IMR-90 (cell line): ENCODE measurements around the gene ZMYM1. TPM values are rescaled to one million over a fixed set of nuclear protein-coding genes. Genes with fewer than 3 reads are reported as not detected.
"Not testable (repeated sequence)": the region's sequence is repeated elsewhere in the genome, so short reads cannot be mapped to it uniquely, and the experiment has no call there.

ENCODE experiments used
- ATAC-seq: fragments of 200-7000 bp; cut with Tn5 transposase; 2 replicates; pipeline ENCODE4 v1.9.1; 2020; ENCODE audit warnings: low read depth, mild to moderate bottlenecking, moderate library complexity
- BruUV-seq: library from RNA; stranded (reverse); fragments of 400-500 nt; replicated peaks from 2 replicates; lab custom pipeline; 2021; lab: Mats Ljungman, UMichigan
- CTCF ChIA-PET: fragments of 300-600 bp; formaldehyde crosslinking; extraction: SDS; loops from one replicate; lab custom pipeline; 2021; ENCODE audit warnings: antibody characterized with exemption; lab: Yijun Ruan, JAX
- POLR2A ChIA-PET: fragments of 300-600 bp; sonication (Branson Sonifier 250); formaldehyde crosslinking; loops from one replicate; lab custom pipeline; 2022; ENCODE audit warnings: antibody characterized with exemption; ENCODE audit not compliant: unreplicated experiment; lab: Charles Lee
- DNase-seq: peaks from one replicate; pipeline ENCODE4 v3.0.0; 2013
- H2AFZ ChIP-seq: replicated peaks from 2 replicates; pipeline ENCODE3; 2013; ENCODE audit warnings: low read length, mild to moderate bottlenecking; ENCODE audit not compliant: poor library complexity
- H2AK5ac ChIP-seq: 2 replicates; pipeline ENCODE4 v1.6.1; 2013; ENCODE audit warnings: low read depth, low read length, inconsistent platforms
- H2AK9ac ChIP-seq: replicated peaks from 2 replicates; pipeline ENCODE3; 2013; ENCODE audit warnings: mild to moderate bottlenecking, low read depth, low read length, moderate library complexity; ENCODE audit not compliant: poor library complexity
- H2BK120ac ChIP-seq: 2 replicates; pipeline ENCODE4 v1.6.1; 2013; ENCODE audit warnings: low read depth, low read length, inconsistent platforms
- H2BK15ac ChIP-seq: 3 replicates; pipeline ENCODE4 v1.6.1; 2013; ENCODE audit warnings: low read depth, low read length, inconsistent platforms
- H2BK20ac ChIP-seq: 2 replicates; pipeline ENCODE4 v1.6.1; 2013; ENCODE audit warnings: low read depth, mild to moderate bottlenecking, inconsistent platforms, low read length, moderate library complexity
- H2BK5ac ChIP-seq: 2 replicates; pipeline ENCODE4 v1.6.1; 2013; ENCODE audit warnings: mild to moderate bottlenecking, low read depth, low read length, inconsistent platforms; ENCODE audit not compliant: poor library complexity, severe bottlenecking
- H3K14ac ChIP-seq: replicated peaks from 2 replicates; pipeline ENCODE4 v1.6.1; 2013; ENCODE audit warnings: low read depth, low read length, inconsistent platforms
- H3K18ac ChIP-seq: 2 replicates; pipeline ENCODE4 v1.6.1; 2013; ENCODE audit warnings: low read depth, low read length, control low read depth
- H3K23ac ChIP-seq: 2 replicates; pipeline ENCODE4 v1.6.1; 2013; ENCODE audit warnings: low read depth, low read length, inconsistent platforms
- H3K27ac ChIP-seq: 2 replicates; pipeline ENCODE4 v1.5.1; 2013; ENCODE audit warnings: mild to moderate bottlenecking, control low read depth, low read length; ENCODE audit not compliant: insufficient read depth
- H3K27me3 ChIP-seq: 2 replicates; pipeline ENCODE4 v1.6.1; 2013; ENCODE audit warnings: low read length; ENCODE audit not compliant: control insufficient read depth, insufficient read depth
- H3K36me3 ChIP-seq: 2 replicates; pipeline ENCODE4 v1.6.1; 2013; ENCODE audit warnings: low read length, mixed read lengths; ENCODE audit not compliant: control insufficient read depth, insufficient read depth
- H3K4ac ChIP-seq: 2 replicates; pipeline ENCODE4 v1.6.1; 2013; ENCODE audit warnings: low read depth, low read length, inconsistent platforms
- H3K4me1 ChIP-seq: 2 replicates; pipeline ENCODE4 v1.6.1; 2013; ENCODE audit warnings: low read length, mixed read lengths; ENCODE audit not compliant: control insufficient read depth, insufficient read depth
- H3K4me2 ChIP-seq: 2 replicates; pipeline ENCODE4 v1.6.1; 2013; ENCODE audit warnings: low read depth, mild to moderate bottlenecking, control low read depth, low read length, moderate library complexity
- H3K4me3 ChIP-seq: 2 replicates; pipeline ENCODE4 v1.5.1; 2013; ENCODE audit warnings: low read depth, mild to moderate bottlenecking, control low read depth, low read length, moderate library complexity; ENCODE audit not compliant: insufficient read depth
- H3K56ac ChIP-seq: 2 replicates; pipeline ENCODE4 v1.6.1; 2013; ENCODE audit warnings: low read length, inconsistent platforms; ENCODE audit not compliant: insufficient read depth; ENCODE audit errors: extremely low read depth
- H3K79me1 ChIP-seq, 2 experiments: 2 replicates each; pipeline ENCODE4 v1.6.1; 2013; ENCODE audit warnings: low read length in 2 of 2, inconsistent platforms in 1 of 2, low read depth in 1 of 2
- H3K9ac ChIP-seq: 2 replicates; pipeline ENCODE4 v1.6.1; 2013; ENCODE audit warnings: low read depth, low read length, control low read depth
- H3K9me1 ChIP-seq: 2 replicates; pipeline ENCODE4 v1.6.1; 2013; ENCODE audit warnings: low read length, inconsistent platforms; ENCODE audit not compliant: insufficient read depth
- H3K9me3 ChIP-seq: 2 replicates; pipeline ENCODE4 v1.6.1; 2013; ENCODE audit warnings: low read length; ENCODE audit not compliant: control insufficient read depth, insufficient read depth
- H4K20me1 ChIP-seq: 2 replicates; pipeline ENCODE4 v1.6.1; 2013; ENCODE audit warnings: low read length, inconsistent platforms; ENCODE audit not compliant: insufficient read depth
- H4K5ac ChIP-seq: 2 replicates; pipeline ENCODE4 v1.6.1; 2013; ENCODE audit warnings: mild to moderate bottlenecking, low read depth, low read length, control low read depth
- H4K8ac ChIP-seq, 2 experiments: 2 replicates each; pipeline ENCODE4 v1.6.1; 2013; ENCODE audit warnings: low read depth in 2 of 2, low read length in 2 of 2, control low read depth in 1 of 2, inconsistent platforms in 1 of 2
- H4K91ac ChIP-seq: 2 replicates; pipeline ENCODE4 v1.6.1; 2013; ENCODE audit warnings: low read depth, low read length, inconsistent platforms; ENCODE audit not compliant: insufficient read depth
- CHD1 ChIP-seq: IDR thresholded peaks from 2 replicates; pipeline ENCODE4 v1.6.1; 2012; ENCODE audit warnings: low read depth, low read length, improper control_type of control experiment
- FOS ChIP-seq: fragments of 150-350 bp; IDR thresholded peaks from 2 replicates; pipeline ENCODE4 v1.6.1; 2016; ENCODE audit warnings: low read depth, low read length
- MAFK ChIP-seq: IDR thresholded peaks from 2 replicates; pipeline ENCODE4 v1.6.1; 2012; ENCODE audit warnings: low read depth, low read length, improper control_type of control experiment
- MAZ ChIP-seq: IDR thresholded peaks from 2 replicates; pipeline ENCODE4 v1.6.1; 2012; ENCODE audit warnings: low read depth, mild to moderate bottlenecking, low read length, improper control_type of control experiment, moderate library complexity, borderline replicate concordance
- NFE2L2 ChIP-seq: fragments of 150-350 bp; IDR thresholded peaks from 2 replicates; pipeline ENCODE4 v1.6.1; 2016; ENCODE audit warnings: low read depth, mild to moderate bottlenecking, low read length
- POLR2A ChIP-seq: IDR thresholded peaks from 2 replicates; pipeline ENCODE4 v1.6.1; 2012; ENCODE audit warnings: mild to moderate bottlenecking, low read depth, low read length
- SMC3 ChIP-seq: fragments of 150-350 bp; IDR thresholded peaks from 2 replicates; pipeline ENCODE4 v1.6.1; 2016; ENCODE audit warnings: low read depth, mild to moderate bottlenecking, antibody characterized with exemption, low read length, moderate library complexity
- WGBS, 2 experiments: methylation state at CpG; one replicate each; pipeline versions ENCODE4 v1.1.5 to v1.1.7; 2013; ENCODE audit warnings: missing lambda C conversion rate in 2 of 2; ENCODE audit not compliant: insufficient read length in 1 of 2; ENCODE audit errors: extremely low coverage in 2 of 2; 5-methylcytosine and 5-hydroxymethylcytosine counted together
- dilution Hi-C: fragments of 300-500 bp; cut with HindIII; formaldehyde crosslinking; loops from one replicate; pipeline ENCODE4 v1.14.3; 2018; ENCODE audit warnings: low sequenced_read_pairs; ENCODE audit not compliant: unreplicated experiment
- in situ Hi-C: fragments of 300-500 bp; cut with MboI; formaldehyde crosslinking; loops from 3 replicates; pipeline ENCODE4 v1.14.3; 2019; ENCODE audit warnings: low sequenced_read_pairs, inconsistent platforms, mixed read lengths
- intact Hi-C: fragments of 100-400 bp; cut with micrococcal nuclease; formaldehyde crosslinking; loops from 2 replicates; pipeline ENCODE4 v1.10.0; 2022
- polyA plus RNA-seq, 3 experiments: library from polyadenylated mRNA; depleted of rRNA; stranded (reverse); fragments of >200 nt; gene quantifications; 2 replicates each; pipeline ENCODE4 v1.2.3, GENCODE V29; 2012; ENCODE audit warnings: low replicate concordance in 1 of 3
- total RNA-seq: library from RNA; depleted of rRNA; stranded (reverse); fragments of >200 nt; gene quantifications from 2 replicates; pipeline ENCODE4 v1.2.3, GENCODE V29; 2012

The ZMYM1 gene
- total and polyA plus RNA-seq, 2 of the 4 experiments (the other 2 are of a cell fraction), result 7.2 to 33.9 TPM

DNA sequence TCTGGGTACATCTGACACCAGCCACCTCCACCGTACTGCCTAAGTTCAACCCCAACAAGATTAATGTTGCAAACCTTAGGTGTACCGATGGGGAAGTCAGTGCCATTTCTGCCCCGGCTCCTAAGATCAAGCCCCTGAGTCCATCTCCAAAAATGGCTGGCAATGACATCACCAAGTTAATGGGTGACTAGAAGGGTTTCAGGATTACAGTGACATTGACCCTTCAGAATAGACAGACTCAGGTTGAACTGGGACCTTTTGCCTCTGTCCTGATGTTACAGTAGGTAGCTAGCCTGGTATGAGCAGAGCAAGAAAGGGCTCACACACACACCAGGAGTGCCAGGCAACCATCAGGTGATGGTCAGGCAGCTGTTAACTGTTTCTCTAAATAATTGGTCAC, 25.8 kb upstream of the ZMYM1 start:
- Histone ChIP-seq H4K20me1 (no peaks in the 10 kb centered on the region), H3K79me1 (no peaks in the 10 kb centered on the region), H2BK20ac (no peak overlapping the region), H4K91ac (no peak overlapping the region), H3K36me3 (no peaks in the 10 kb centered on the region), H3K14ac (no peak overlapping the region), H2BK15ac (no peak overlapping the region), H3K9me3 (no peaks in the 10 kb centered on the region), H2AK9ac (no peak overlapping the region), H3K9me1 (no peaks in the 10 kb centered on the region), H4K8ac (no peak overlapping the region), H3K18ac (no peak overlapping the region), H3K4me3 (no peak overlapping the region), H2BK5ac (no peak overlapping the region), H3K4ac (no peak overlapping the region), H2AFZ (no peak overlapping the region), H4K5ac (no peak overlapping the region), H3K27me3 (no peaks in the 10 kb centered on the region), H3K27ac (no peak overlapping the region), H3K23ac (no peak overlapping the region), H2BK120ac (no peak overlapping the region), H3K4me1 (no peaks in the 10 kb centered on the region), H3K4me2 (no peak overlapping the region), H2AK5ac (no peak overlapping the region), H3K56ac (no peak overlapping the region), H3K9ac (no peak overlapping the region)
- ChIA-PET POLR2A (no interaction called here), CTCF (no interaction called here)
- ATAC-seq (no peak), DNase-seq (no peak)
- BruUV-seq, result no TSS peak
- no peak for TF ChIP-seq POLR2A
- no peak for TF ChIP-seq FOS
- TF ChIP-seq CHD1, result no peak
- TF ChIP-seq NFE2L2, result no peak
- no peak for TF ChIP-seq MAZ
- TF ChIP-seq SMC3, result no peak
- TF ChIP-seq MAFK, result no peak
- dilution Hi-C loops (no loop called here), intact Hi-C loops (no loop called here), in situ Hi-C loops (no loop called here)
- WGBS, 2 experiments, result 80% methylated on average over 1 of the region's 3 CpGs; no CpG with 5 or more reads in 1 of the 2 experiments

DNA sequence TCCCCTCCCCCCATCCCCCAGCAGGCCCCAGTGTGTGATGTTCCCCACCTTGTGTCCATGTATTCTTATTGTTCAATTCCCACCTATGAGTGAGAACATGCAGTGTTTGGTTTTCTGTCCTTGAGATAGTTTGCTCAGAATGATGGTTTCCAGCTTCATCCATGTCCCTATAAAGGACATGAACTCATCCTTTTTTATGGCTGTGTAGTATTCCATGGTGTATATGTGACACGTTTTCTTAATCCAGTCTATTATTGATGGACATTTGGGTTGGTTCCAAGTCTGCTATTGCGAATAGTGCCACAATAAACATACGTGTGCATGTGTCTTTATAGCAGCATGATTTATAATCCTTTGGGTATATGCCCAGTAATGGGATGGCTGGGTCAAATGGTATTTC, 24.9 kb upstream of the ZMYM1 start:
- BruUV-seq, H3K4me3 ChIP-seq, H2BK120ac ChIP-seq, H3K36me3 ChIP-seq, H4K20me1 ChIP-seq, H3K56ac ChIP-seq, H3K23ac ChIP-seq, H2AK5ac ChIP-seq, H2BK5ac ChIP-seq, H3K4me1 ChIP-seq, H3K27me3 ChIP-seq, H3K14ac ChIP-seq, intact Hi-C loops, H3K27ac ChIP-seq, H3K9me3 ChIP-seq, POLR2A ChIA-PET, H2AK9ac ChIP-seq, H4K8ac ChIP-seq, H3K79me1 ChIP-seq, H4K91ac ChIP-seq, H3K9ac ChIP-seq, H3K9me1 ChIP-seq, dilution Hi-C loops, in situ Hi-C loops, H3K4me2 ChIP-seq, H4K5ac ChIP-seq, H2BK20ac ChIP-seq, DNase-seq, H2AFZ ChIP-seq, CTCF ChIA-PET, H2BK15ac ChIP-seq, H3K4ac ChIP-seq, H3K18ac ChIP-seq, ATAC-seq: not testable (repeated sequence)
- no CpG with 5 or more reads among the region's 3 CpGs for whole genome bisulfite sequencing, 2 experiments
